ENCODE results near the gene DBT. TPM values are rescaled to one million over a fixed set of nuclear protein-coding genes. Genes with fewer than 3 reads are reported as not detected.
"Not testable (repeated sequence)": the region's sequence is repeated elsewhere in the genome, so short reads cannot be mapped to it uniquely, and the experiment has no call there.

DBT gene
- 5.0 and 6.1 TPM in 2 replicates for total RNA-seq (2014; rRNA removed; shearing (Covaris generic))

- peak; percentile 98 for DNase-seq (ENCODE audit: low read depth)
These were observed at the start of gene DBT for GRCh38 chr1:100249537-100250257. Gene DBT, minus strand, starts transcription at chr1:100249834. Its CDS starts 14 bp downstream, at chr1:100249820.

GRCh38 chr1:100298512-100298911 lies 48.9 kb upstream of the DBT start:
- DNase-seq (ENCODE audit: low read depth): no peak

- DNase-seq (ENCODE audit: low read depth): not testable (repeated sequence)
These were observed 47.4 kb upstream of the DBT start for GRCh38 chr1:100296997-100297396.

GRCh38 chr1:100296140-100296539 lies 46.5 kb upstream of the DBT start:
- DNase-seq (ENCODE audit: low read depth): no peak

DNA sequence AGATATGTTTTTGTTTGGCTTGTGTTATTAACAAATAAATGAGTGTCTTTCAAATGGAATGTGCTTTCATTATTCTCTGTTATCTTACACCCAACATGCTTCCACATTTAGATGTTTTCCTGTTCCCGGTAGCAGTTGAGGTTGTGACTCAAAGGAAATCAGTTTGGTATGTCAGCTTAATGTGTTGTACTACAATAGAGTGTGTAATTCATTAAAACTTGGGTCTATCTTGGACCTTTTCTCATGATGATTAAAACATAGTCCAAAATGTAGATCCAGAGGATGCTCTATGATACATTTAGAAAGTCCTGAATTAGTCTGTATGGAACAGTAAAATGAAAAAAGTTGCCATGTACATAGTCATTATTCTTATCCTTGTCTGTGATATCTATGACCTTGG lies 43.1 kb upstream of the DBT start:
- DNase-seq (ENCODE audit: low read depth): no peak

GRCh38 chr1:100290291-100290690 lies 40.7 kb upstream of the DBT start:
- no peak for DNase-seq (ENCODE audit: low read depth)

- no peak for DNase-seq (ENCODE audit: low read depth)
These were observed 37.5 kb upstream of the DBT start for GRCh38 chr1:100287162-100287561.

DNA sequence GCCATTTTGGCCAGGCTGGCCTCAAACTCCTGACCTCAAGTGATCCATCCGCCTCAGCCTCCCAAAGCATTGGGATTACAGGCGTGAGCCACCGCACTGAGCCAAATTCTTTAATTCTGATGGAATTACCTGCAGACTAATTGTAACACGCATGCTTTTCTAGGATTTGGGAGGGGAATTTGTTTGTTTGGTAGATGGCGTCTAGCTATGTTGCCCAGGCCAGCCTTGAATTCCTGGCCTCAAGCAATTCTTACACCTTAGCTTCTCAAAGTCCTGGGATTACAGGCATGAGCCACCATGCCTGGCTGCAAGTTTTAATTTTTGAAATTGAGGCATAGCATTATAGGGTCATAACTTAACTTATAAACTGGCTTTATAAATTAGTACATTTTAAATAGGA lies 35.0 kb upstream of the DBT start:
- no peak for DNase-seq (ENCODE audit: low read depth)

GRCh38 chr1:100279954-100280682 lies 30.5 kb upstream of the DBT start:
- no peak for DNase-seq (ENCODE audit: low read depth)

GRCh38 chr1:100279358-100279923 lies 29.8 kb upstream of the DBT start:
- no peak for DNase-seq (ENCODE audit: low read depth)

GRCh38 chr1:100277866-100278265 lies 28.2 kb upstream of the DBT start:
- DNase-seq (ENCODE audit: low read depth): peak; percentile 10

GRCh38 chr1:100268202-100268601 lies 18.6 kb upstream of the DBT start:
- DNase-seq (ENCODE audit: low read depth): no peak

DNA sequence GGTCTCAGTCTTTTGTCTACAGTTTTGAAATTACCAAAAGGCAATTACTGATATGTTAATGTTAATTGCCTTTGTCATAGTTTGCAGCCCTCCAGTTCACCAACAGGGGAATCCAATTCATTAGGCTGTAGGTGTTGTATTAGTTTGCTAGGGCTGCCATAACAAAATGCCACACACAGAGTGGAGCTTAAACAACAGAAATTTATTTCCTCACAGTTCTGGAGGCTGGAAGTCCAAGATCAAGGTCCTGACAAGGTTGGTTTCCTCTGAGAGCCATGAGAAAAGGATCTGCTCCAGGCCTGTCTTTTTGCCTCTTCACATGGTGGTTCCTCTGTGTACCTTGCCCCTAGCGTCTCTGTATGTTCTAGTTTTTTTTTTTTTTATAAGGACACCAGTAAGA lies 17.6 kb upstream of the DBT start:
- no peak for DNase-seq (ENCODE audit: low read depth)

GRCh38 chr1:100266741-100267140 lies 17.1 kb upstream of the DBT start:
- DNase-seq (ENCODE audit: low read depth): no peak

DNA sequence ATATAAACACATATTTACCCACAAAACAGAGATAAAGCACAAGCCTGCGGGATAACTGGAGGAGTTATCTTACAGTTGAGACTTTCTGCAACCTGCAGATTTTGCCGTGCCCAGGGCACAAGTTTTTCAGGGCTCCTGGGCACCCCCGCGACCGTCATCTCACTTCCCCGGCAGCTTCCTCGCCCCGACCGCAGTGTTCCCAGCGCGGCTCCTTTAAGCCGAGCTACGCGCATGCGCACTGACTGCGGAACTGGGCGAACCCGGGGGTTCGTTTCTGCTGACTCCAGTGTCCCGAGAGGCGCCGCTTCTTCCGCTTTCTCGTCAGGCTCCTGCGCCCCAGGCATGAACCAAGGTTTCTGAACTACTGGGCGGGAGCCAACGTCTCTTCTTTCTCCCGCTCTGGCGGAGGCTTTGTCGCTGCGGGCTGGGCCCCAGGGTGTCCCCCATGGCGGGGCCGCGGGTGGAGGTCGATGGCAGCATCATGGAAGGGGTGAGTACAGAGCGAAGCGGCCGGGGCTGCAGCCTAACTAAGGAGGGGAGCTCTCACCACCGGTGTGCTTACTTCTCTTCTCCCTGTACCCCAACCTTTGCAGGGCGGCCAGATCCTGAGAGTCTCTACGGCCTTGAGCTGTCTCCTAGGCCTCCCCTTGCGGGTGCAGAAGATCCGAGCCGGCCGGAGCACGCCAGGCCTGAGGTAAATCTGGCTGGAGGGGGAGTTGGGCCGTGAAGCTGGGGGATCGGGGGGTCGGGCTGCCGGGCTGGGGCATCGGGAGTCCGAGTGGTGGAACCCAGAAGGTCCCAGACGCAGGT lies 16.5 kb upstream of the DBT start, which contains the start of gene RTCA:
RTCA (plus strand) TSS at position 286 of the 810 bp plus-strand sequence; CDS start at position 446, 160 bp downstream.
- DNase-seq (ENCODE audit: low read depth): peak; percentile 99

DNA sequence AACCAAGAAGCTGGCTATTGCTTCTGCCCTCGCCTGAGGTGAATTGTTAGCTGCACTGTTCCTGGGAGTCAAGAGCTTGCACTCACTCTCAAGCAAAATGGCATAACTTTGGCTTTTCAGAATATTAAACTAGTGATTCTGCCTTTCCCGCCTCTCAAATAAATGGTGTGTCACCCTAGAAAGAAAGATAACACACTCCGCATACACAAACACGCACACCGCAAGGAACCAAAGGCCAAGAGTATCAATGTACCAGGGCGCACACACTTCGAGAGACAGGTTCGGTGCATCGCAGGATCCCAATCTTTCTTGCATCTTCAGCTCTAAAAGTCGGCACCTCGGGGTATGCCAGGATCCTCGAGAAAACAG lies 15.9 kb upstream of the DBT start:
- DNase-seq (ENCODE audit: low read depth): peak; percentile 65

- DNase-seq (ENCODE audit: low read depth): not testable (repeated sequence)
These were observed 14.4 kb upstream of the DBT start for GRCh38 chr1:100264081-100264480.

DNA sequence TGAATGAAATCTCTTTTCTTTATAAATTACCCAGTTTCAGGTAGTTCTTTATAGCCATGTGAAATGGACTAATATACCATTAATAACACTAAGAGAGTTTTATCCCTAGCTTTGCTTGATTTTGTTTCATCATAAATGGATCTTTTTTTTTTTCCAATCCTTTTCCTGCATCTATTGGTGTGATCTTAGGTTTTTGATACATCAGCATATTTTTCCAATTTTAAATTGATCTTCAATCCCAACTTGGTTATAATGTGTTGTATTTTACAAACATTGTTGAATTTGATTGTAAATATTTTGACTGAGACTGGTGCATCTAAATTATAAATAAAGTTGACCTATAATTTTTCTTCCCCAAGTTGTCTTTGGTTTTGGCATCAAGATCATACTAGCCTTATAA lies 12.1 kb upstream of the DBT start:
- DNase-seq (ENCODE audit: low read depth): no peak

- not testable (repeated sequence) for DNase-seq (ENCODE audit: low read depth)
These were observed 8.8 kb upstream of the DBT start for GRCh38 chr1:100258427-100258826.

GRCh38 chr1:100256273-100256672 lies 6.6 kb upstream of the DBT start:
- DNase-seq (ENCODE audit: low read depth): not testable (repeated sequence)

- DNase-seq (ENCODE audit: low read depth): no peak
These were observed 3.9 kb upstream of the DBT start for GRCh38 chr1:100253552-100253951.

DNA sequence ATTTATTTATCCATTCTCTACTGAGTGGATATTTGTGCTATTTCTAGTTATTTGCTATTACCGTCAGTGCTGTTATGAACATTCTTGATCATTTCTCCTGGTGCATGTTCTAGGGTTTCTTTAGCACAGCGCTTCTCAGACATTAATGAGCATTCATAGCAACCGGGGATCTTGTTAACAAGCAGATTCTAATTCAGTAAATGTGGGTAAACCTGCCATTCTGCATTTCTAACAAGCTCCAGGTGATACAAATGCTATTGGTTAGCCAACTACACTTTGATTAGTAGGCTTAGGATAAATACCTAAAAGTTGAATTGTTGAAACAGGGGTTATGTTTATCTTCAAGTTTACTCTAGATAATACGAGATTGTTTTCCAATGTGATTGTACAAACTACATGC lies 3.3 kb upstream of the DBT start:
- no peak for DNase-seq (ENCODE audit: low read depth)

All from Daoy (cell line).